Glomerular endothelial cell (primary cell): ENCODE results near the gene CD48. TPM values are rescaled to one million over a fixed set of nuclear protein-coding genes. Genes with fewer than 3 reads are reported as not detected.
"Not testable (repeated sequence)": the region's sequence is repeated elsewhere in the genome, so short reads cannot be mapped to it uniquely, and the experiment has no call there.

Experiments
- DNase-seq: peaks from one replicate; pipeline ENCODE4 v3.0.0-alpha.2; 2011; ENCODE audit warnings: low read depth, low spot score; ENCODE audit errors: extremely low read depth
- total RNA-seq: library from RNA; depleted of rRNA; stranded (reverse); fragments of >200 nt; gene quantifications from 2 replicates; pipeline ENCODE4 v1.2.3, GENCODE V29; 2015

CD48 gene
- total RNA-seq, 1 donor from 2014 or later, result not detected

- no peak for DNase-seq
These were observed 31.0 kb upstream of the CD48 start for GRCh38 chr1:160742428-160743127.

- no peak for DNase-seq
These were observed 30.2 kb upstream of the CD48 start for GRCh38 chr1:160741612-160742348.

GRCh38 chr1:160741092-160741501, 29.5 kb upstream of the CD48 start:
- no peak for DNase-seq

DNA sequence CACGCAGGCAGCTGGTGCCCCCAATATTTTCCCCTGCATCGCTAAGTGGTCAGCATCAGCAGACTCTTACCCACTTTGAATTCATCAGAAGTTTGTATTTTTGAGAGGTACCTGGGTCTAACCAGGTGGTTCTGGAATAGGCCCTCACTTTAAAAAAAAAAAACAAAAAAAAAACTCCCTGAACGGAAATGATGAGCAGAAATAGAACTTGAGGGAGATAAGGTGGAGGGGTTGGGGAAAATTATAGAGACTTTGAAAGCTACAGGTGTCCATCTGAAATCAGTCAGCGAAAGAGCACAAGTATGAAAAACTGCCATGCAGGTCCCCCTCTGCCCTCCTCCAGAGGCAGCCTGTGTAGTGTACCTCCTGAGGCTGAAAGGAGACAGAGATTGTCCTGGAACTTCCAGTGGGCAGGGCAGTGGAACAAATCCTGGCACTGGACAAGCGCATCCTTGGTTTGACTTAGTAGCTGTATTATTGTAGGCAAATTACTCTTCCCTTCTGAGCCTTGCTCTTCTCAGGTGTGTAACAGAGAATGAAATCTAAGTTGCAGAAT, 28.6 kb upstream of the CD48 start:
- DNase-seq, result no peak

- DNase-seq, result no peak
These were observed 27.5 kb upstream of the CD48 start, which contains the start of gene SLAMF7 for GRCh38 chr1:160739098-160739511. Gene SLAMF7 (plus strand): TSS chr1:160739247. CDS start chr1:160739302, 55 bp downstream.

GRCh38 chr1:160738271-160738670, 26.6 kb upstream of the CD48 start:
- no peak for DNase-seq

GRCh38 chr1:160734301-160734700, 22.7 kb upstream of the CD48 start:
- DNase-seq, result no peak

DNA sequence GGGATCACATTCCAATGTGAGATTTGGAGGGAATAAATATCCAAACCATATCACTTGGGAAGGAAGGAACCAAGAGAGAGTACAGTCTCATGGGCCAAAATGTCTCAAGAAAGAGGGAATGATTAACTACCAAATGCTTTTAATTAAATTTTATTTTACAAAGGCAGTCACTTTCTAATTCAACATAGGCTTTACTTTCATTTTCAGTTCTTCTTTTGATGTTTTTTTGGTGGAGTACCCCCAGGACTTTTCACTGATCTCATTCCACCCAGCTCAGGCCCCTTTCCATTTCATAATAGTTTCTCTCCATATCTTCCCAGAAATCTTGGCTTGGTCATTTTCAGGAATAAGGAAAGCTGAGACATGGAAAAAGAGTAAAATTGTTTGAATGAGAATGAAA, 22.3 kb upstream of the CD48 start:
- DNase-seq, result no peak

- DNase-seq, result no peak
These were observed 20.4 kb upstream of the CD48 start for GRCh38 chr1:160731990-160732389.

- not testable (repeated sequence) for DNase-seq
These were observed 19.9 kb upstream of the CD48 start for GRCh38 chr1:160731564-160731963.

DNA sequence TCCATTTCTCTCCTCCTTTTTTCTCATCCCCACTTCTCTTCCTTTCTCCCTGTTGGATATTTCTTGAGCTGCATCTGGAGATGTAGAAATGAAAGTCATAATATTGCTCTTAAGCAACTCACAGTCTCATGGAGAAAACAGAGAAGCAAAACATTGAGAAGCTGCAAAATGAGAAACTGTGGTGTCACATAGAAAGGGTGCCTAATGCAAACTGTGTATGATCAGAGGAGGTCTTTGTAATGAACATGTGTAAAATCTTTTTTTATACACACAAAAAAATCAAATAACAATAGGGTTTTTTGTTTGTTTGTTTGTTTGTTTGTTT, 15.7 kb upstream of the CD48 start:
- no peak for DNase-seq

- DNase-seq, result peak; percentile 20
These were observed 15.1 kb upstream of the CD48 start for GRCh38 chr1:160726498-160727315.

DNA sequence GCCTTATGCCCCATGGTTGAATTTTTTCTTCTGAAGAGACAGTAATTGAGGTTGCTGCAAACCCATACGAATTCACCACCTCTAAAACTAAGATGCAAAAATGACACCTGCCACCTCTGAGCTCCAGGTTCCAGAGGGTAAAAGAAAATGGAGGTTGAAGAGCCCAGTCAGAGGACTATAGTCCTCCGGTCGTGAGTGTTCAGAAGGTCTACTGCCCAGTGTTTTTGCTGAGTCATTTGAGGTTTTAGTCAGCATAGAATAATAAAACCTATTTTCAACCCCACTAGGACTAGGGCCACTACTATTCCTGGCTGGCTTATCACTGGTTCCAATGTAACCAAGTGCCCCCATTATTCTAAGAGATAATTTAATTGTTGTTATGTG, 14.5 kb upstream of the CD48 start:
- no peak for DNase-seq

DNA sequence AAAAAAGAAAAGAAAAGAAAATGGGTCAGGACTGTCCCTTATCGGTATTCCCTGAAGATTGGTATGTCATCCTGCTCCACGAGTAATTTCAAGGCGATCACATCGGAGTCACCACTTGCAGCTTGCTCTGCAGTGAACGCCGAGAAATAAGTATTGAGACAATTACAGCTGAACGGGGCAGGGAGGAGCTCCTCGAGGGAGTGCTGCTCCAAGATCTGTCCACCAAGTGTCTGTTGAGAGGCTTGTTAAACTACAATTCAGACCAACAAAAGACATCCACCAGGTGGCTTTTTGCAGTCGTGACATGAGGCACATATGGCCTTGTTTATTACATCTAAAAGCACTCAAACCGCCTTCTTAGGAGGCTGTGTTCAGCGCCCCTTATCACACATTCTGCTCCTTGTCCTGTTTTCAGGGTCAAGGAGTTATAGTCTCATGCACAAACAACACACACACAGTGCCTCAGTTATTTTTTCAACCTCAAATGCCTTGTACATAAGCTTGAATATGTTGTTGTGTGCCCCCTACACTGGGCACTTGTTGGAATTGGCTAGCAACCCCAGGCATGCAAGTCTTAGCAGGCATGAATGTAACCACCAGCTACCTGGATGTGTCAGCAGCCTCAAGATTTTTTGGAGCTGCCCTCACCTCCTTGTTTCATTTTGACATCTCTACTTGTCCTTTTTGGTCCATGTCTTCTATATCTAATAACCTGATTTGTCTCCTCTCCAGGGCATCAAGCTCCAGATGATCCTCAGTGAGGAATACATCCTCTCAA, 13.0 kb upstream of the CD48 start:
- DNase-seq, result no peak

DNA sequence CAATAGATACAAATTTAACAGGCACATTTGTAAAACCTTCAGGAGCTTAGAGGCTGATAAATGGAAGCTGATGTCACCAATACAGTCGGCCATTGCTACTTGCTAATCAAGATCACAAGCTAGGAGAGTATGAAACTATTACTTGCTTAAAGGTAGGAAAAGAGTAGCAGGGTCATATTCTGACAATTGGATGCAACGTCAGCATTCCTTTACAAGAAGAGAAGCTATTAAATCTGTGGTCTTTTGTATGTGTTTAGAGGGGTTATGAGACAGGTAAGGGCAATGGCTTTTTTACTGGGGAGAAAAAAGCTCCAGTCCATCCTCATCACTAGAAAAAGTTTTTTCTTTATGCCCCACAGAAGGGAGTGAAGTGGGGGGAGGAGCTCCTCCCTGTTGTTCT, 11.7 kb upstream of the CD48 start:
- no peak for DNase-seq

- no peak for DNase-seq
These were observed 11.1 kb upstream of the CD48 start for GRCh38 chr1:160722726-160723125.

DNA sequence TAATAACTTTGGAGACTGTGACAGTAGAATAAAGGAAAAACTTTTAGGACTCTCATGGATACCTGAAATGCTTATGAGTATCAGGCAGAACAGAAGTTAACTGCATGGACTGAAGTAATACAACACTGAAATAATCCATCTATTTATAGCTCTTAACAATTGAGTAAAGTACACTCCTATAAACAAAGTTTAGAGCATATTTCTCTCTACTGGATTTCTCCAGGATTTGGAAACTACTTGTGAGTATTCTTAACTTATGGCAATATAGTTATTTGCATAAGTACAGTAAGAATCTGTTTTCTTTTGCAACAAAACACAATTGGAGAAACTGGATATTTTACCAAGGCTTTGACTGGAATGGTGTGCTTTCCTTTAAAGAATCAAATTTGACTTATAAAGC, 9.9 kb upstream of the CD48 start:
- no peak for DNase-seq

DNA sequence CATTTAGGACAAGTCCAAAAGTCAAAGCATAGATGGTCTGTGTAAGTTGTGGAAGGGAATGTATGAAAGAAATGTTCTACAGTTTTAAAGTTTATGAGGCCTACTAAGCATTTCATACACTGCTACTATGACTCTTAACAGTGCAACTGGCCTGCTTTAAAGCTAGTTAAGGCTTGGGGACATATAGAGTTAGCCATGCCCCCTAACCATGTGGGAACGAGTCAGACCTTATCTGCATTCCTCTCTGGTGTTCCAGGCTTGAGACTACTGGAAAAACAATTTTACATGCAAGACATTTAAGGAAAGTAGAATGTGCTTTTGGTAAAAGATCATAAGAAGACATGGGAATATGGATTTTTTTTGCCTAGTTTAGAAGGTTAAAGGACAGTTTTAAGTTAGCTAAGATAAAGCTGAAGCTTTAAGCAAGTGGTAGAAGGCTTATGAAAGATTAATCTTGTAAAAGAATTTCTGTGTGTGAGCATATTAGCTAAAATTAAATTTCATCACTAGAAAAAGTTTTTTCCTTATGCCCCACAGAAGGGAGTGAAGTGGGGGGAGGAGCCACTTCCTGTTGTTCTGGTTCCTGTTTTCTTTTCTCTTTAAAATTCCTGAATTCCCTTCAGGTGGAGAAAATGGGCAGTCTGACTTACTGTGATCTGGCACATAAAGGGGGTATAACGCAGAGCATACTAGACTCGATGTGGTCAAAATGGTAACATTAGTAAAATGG, 8.9 kb upstream of the CD48 start:
- DNase-seq, result no peak

DNA sequence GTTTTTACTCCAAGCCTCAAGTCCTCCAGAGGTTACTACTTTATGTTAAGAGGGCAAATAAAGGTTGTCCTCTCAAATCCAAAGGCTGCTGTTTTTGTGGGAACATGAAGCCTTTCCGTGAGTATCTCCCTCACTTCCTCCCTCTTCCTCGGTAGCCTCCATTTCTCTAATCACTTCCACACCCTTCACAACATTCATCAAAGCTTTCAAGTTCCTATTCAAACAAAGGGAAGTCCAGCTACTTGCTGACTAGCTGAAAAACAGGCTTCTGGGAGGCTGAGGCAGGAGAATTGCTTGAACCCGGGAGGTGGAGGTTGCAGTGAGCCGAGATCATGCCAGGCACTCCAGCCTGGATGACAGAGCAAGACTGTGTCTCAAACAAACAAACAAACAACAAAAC, 6.6 kb upstream of the CD48 start:
- no peak for DNase-seq

GRCh38 chr1:160717306-160717705, 5.7 kb upstream of the CD48 start:
- no peak for DNase-seq
